ENCODE data around the gene WDR7.

Gene WDR7

DNA sequence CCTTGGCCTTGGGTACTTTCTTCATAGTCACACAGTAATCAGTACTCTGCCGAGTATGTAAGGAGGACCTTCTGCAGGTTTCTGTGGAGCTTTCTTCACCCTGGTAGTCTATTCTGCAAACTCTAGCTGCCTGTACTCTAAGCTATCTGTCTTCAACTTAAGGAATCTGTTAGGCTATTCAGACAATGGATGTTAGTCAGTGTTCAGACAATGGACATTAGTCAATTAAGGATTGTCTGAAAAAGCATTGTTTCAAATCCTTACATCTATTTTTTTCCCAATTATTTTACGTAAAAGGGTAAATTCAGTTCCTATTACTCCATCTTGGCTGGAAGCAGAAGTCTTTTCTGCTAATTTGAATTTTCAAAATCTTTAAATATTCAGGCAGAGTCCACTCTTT lies 75.7 kb downstream of the WDR7 start:
- Histone ChIP-seq H3K4me1 (ENCODE audit: insufficient read depth, low read length) (no peaks in the 10 kb centered on the region), H3K36me3 (ENCODE audit: insufficient read depth, low read length) (no peaks in the 10 kb centered on the region), H3K9ac (ENCODE audit: low read length) (no peak overlapping the region), H3K27me3 (ENCODE audit: control insufficient read depth in 1 of 2, insufficient read depth in 2 of 2, low read length in 2 of 2) (no peaks in the 10 kb centered on the region), H3K9me3 (ENCODE audit: low read length) (no peaks in the 10 kb centered on the region), H3K4me3 (ENCODE audit: low read depth in 1 of 2, low read length in 2 of 2) (no peak overlapping the region), H3K27ac (ENCODE audit: low read depth, low read length) (no peak overlapping the region)

DNA sequence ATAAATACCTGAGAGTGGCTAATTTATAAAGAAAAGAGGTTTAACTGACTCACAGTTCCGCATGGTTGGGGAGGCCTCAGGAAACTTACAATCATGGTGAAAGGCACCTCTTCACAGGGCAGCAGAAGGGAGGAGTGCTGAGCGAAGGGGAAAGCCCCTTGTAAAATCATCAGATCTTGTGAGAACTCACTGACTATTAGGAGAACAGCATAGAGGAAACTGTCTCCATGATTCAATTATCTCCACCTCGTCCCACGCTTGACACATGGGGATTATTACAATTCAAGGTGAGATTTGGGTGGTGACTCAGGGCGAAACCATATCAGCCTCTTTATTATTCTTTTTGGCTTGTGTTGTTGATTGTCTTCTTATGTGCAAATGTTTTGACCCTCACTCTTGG lies 76.2 kb downstream of the WDR7 start:
- Histone ChIP-seq H3K4me1 (ENCODE audit: insufficient read depth, low read length) (no peaks in the 10 kb centered on the region), H3K4me3 (ENCODE audit: low read depth in 1 of 2, low read length in 2 of 2) (no peak overlapping the region), H3K27me3 (ENCODE audit: control insufficient read depth in 1 of 2, insufficient read depth in 2 of 2, low read length in 2 of 2) (no peaks in the 10 kb centered on the region), H3K27ac (ENCODE audit: low read depth, low read length) (no peak overlapping the region), H3K9ac (ENCODE audit: low read length) (no peak overlapping the region), H3K9me3 (ENCODE audit: low read length) (no peaks in the 10 kb centered on the region), H3K36me3 (ENCODE audit: insufficient read depth, low read length) (no peaks in the 10 kb centered on the region)

DNA sequence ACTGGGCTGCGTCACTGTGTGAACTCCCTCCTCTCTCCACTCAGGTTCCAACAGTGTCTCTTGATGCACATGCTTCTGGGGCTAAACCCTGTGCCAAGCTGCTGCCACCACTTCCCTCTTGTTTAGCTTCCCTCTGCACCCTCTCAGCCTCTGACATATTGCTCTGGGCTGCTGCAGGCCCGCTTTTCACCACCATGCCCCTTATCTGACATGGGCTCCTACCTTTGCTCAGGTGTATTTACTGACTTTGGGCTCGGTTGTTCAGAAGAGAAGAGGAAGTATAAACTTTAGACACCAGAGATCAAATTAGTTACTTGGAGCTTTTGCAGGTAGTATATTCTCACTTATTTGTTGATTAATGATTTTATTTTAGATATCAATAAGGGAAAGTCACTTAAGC lies 77.6 kb downstream of the WDR7 start:
- Histone ChIP-seq H3K9me3 (ENCODE audit: low read length) (no peaks in the 10 kb centered on the region), H3K27ac (ENCODE audit: low read depth, low read length) (no peak overlapping the region), H3K9ac (ENCODE audit: low read length) (no peak overlapping the region), H3K27me3 (ENCODE audit: control insufficient read depth in 1 of 2, insufficient read depth in 2 of 2, low read length in 2 of 2) (no peaks in the 10 kb centered on the region), H3K36me3 (ENCODE audit: insufficient read depth, low read length) (no peaks in the 10 kb centered on the region), H3K4me3 (ENCODE audit: low read depth in 1 of 2, low read length in 2 of 2) (no peak overlapping the region), H3K4me1 (ENCODE audit: insufficient read depth, low read length) (no peaks in the 10 kb centered on the region)

DNA sequence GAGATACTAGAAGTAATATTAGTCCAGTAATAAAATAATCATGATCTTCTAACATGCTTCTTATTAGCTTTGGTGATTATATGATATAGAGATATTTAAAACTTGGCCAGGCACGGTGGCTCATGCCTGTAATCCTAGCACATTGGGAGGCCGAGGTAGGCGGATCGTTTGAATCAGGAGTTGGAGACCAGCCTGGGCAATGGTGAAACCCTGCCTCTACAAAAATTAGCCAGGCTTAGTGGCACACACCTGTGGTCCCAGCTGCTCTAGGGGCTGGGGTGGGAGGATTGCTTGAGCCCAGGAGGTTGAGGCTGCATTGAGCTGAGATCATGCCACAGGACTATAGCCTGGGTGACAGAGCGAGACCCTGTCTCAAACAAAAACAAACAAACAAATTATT lies 87.0 kb downstream of the WDR7 start:
- Histone ChIP-seq H3K9me3 (ENCODE audit: low read length) (no peaks in the 10 kb centered on the region), H3K36me3 (ENCODE audit: insufficient read depth, low read length) (peaks cover 3% of the 10 kb centered on the region), H3K27me3 (ENCODE audit: control insufficient read depth in 1 of 2, insufficient read depth in 2 of 2, low read length in 2 of 2) (no peaks in the 10 kb centered on the region), H3K9ac (ENCODE audit: low read length) (no peak overlapping the region), H3K27ac (ENCODE audit: low read depth, low read length) (no peak overlapping the region), H3K4me3 (ENCODE audit: low read depth in 1 of 2, low read length in 2 of 2) (no peak overlapping the region), H3K4me1 (ENCODE audit: insufficient read depth, low read length) (no peaks in the 10 kb centered on the region)

DNA sequence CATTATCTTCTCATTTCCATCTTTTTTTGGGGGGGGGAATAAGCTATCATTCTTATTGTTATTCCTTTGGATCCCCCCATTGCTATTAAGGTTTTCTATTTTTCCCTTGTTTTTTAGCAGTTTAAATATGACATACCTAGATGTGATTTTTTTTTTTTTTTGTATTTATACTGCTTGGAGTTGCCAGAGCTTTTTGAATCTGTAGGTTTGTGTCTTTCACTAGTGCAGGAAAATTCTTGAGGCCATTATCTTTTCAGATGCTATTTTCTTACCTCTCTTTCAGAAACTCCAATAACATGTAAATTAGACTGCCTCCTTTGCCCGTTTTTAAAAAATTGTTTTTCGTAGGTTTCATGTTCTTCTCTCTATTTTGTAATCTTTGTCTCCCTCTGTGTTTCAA lies 88.6 kb downstream of the WDR7 start:
- Histone ChIP-seq H3K27me3 (ENCODE audit: control insufficient read depth in 1 of 2, insufficient read depth in 2 of 2, low read length in 2 of 2) (no peaks in the 10 kb centered on the region), H3K9ac (ENCODE audit: low read length) (no peak overlapping the region), H3K36me3 (ENCODE audit: insufficient read depth, low read length) (peaks cover 3% of the 10 kb centered on the region), H3K4me3 (ENCODE audit: low read depth in 1 of 2, low read length in 2 of 2) (no peak overlapping the region), H3K4me1 (ENCODE audit: insufficient read depth, low read length) (no peaks in the 10 kb centered on the region), H3K9me3 (ENCODE audit: low read length) (no peaks in the 10 kb centered on the region), H3K27ac (ENCODE audit: low read depth, low read length) (no peak overlapping the region)

DNA sequence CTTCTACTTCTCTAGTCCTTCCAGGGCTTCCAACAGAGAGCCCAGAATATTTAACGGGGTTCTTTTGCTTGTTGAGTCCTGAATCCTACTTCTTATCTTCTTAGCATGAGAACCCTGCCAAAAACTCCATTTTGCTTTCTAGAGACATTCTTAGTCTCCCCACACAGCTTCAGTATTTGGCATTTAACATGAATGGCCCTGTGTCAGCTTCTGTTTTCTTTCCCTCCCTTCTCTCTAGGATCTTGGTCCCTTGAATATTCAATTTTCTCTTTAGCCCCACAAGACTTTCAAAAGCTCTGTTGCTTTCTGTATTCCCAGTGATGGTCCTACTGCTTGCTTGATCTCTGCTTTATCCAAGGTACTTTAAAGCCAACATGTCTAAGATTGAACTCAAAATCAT lies 89.5 kb downstream of the WDR7 start:
- peaks cover 5% of the 10 kb centered on the region for H3K4me1 ChIP-seq (ENCODE audit: insufficient read depth, low read length)

DNA sequence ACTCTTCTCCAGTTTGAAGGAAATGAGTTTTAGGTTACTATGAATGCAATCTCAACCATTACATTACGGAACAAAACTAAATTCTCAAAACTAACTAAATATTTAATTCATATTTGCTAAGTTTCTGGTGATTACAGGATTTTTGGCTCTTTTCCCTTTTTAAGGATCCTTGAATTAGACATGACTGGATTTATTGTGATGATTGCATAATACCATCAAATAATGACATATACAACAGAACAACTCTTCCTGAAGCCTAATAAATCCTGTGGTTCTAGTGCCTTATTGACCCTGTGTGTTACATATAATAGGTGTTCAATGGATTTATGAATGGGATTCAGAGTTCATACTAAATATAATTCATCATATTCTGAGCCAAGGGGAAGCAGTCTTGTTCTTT lies 90.5 kb downstream of the WDR7 start:
- Histone ChIP-seq H3K4me1 (ENCODE audit: insufficient read depth, low read length) (peaks cover 5% of the 10 kb centered on the region), H3K9ac (ENCODE audit: low read length) (no peak overlapping the region), H3K27ac (ENCODE audit: low read depth, low read length) (no peak overlapping the region), H3K4me3 (ENCODE audit: low read depth in 1 of 2, low read length in 2 of 2) (no peak overlapping the region), H3K36me3 (ENCODE audit: insufficient read depth, low read length) (no peaks in the 10 kb centered on the region), H3K9me3 (ENCODE audit: low read length) (no peaks in the 10 kb centered on the region), H3K27me3 (ENCODE audit: control insufficient read depth in 1 of 2, insufficient read depth in 2 of 2, low read length in 2 of 2) (no peaks in the 10 kb centered on the region)

More for the DNA sequence above, 89.5 kb downstream of the WDR7 start:
- H3K27ac ChIP-seq (ENCODE audit: low read depth, low read length): no peak overlapping the region
- H3K9me3 ChIP-seq (ENCODE audit: low read length): no peaks in the 10 kb centered on the region
- no peaks in the 10 kb centered on the region for H3K27me3 ChIP-seq (ENCODE audit: control insufficient read depth in 1 of 2, insufficient read depth in 2 of 2, low read length in 2 of 2)
- peaks cover 2% of the 10 kb centered on the region for H3K36me3 ChIP-seq (ENCODE audit: insufficient read depth, low read length)
- H3K9ac ChIP-seq (ENCODE audit: low read length): no peak overlapping the region
- H3K4me3 ChIP-seq (ENCODE audit: low read depth in 1 of 2, low read length in 2 of 2): no peak overlapping the region

DNA sequence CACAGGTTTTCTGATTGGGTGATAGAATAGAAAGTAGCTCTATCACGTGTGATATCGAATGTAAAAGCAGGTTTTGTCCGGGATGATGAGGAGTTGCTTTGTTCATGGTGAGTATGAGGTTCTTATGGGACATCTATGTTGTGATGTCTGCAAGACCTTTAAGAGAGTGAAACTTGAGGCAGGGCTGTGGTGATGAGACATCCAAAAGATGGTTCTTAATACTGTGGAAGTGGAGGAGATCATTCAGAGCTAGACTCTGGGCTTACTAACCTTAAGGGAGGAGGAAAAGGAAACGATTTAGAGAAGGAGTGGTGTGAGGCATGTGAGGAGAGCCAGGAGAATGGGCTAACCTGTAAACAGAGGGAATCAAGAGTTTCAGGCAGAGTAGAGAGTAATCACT lies 92.0 kb downstream of the WDR7 start:
- Histone ChIP-seq H3K9ac (ENCODE audit: low read length) (no peak overlapping the region), H3K27me3 (ENCODE audit: control insufficient read depth in 1 of 2, insufficient read depth in 2 of 2, low read length in 2 of 2) (no peaks in the 10 kb centered on the region), H3K4me3 (ENCODE audit: low read depth in 1 of 2, low read length in 2 of 2) (no peak overlapping the region), H3K9me3 (ENCODE audit: low read length) (no peaks in the 10 kb centered on the region), H3K27ac (ENCODE audit: low read depth, low read length) (no peak overlapping the region), H3K36me3 (ENCODE audit: insufficient read depth, low read length) (no peaks in the 10 kb centered on the region), H3K4me1 (ENCODE audit: insufficient read depth, low read length) (peaks cover 5% of the 10 kb centered on the region)

DNA sequence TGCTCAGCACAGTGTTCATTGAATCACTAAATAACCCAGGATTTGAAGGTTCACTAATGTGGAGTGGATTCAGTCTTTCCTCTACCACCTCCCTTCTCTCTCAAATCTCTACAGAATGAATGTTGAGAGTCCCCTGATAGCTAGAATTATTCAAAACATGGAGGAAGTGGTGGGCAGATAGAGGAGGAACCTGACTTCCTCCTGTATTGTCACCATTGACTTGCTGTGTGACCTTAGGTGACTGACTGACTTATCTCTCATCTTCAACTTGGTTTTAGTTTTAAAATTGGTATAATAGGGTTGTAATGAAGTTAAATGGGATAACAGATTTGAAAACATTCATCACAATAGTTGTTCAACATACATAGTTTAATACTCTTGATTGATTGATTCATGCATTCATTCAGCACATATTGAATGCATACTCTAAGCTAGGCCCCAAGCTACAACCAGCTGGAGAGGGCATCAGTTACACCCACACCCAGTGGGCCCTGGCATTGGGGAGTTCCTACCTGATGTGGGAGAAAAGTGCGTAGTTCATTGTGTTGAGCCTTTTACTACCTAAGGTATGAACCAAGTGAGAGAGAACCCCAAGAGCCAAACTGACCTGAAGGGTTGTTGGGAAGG lies 96.0 kb downstream of the WDR7 start:
- H3K9ac ChIP-seq (ENCODE audit: low read length): no peak overlapping the region
- H3K36me3 ChIP-seq (ENCODE audit: insufficient read depth, low read length): no peaks in the 10 kb centered on the region
- no peaks in the 10 kb centered on the region for H3K27me3 ChIP-seq (ENCODE audit: control insufficient read depth in 1 of 2, insufficient read depth in 2 of 2, low read length in 2 of 2)
- H3K4me3 ChIP-seq (ENCODE audit: low read depth in 1 of 2, low read length in 2 of 2): no peak overlapping the region
- no peaks in the 10 kb centered on the region for H3K9me3 ChIP-seq (ENCODE audit: low read length)
- no peak overlapping the region for H3K27ac ChIP-seq (ENCODE audit: low read depth, low read length)
- H3K4me1 ChIP-seq (ENCODE audit: insufficient read depth, low read length): peaks cover 5% of the 10 kb centered on the region

DNA sequence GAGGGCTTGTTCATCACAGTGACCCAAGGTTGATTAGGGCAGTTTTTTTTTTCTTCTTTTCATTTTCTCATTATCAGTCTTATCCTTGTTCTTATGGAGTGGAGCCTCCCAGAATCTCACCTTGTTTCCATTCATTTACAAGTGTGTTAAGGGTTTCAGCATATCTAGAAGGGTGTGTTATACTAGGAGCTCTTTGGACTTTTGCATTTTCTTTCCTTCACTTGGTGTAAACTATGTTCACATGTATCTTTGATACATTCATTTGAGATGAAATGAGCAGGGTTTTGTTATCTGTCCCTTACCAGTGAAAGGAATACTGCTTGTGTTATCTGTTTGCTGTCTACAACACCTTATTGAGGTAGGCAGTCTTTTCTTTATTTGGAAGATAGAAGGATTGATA lies 96.7 kb downstream of the WDR7 start:
- Histone ChIP-seq H3K9me3 (ENCODE audit: low read length) (no peaks in the 10 kb centered on the region), H3K9ac (ENCODE audit: low read length) (no peak overlapping the region), H3K36me3 (ENCODE audit: insufficient read depth, low read length) (no peaks in the 10 kb centered on the region), H3K4me3 (ENCODE audit: low read depth in 1 of 2, low read length in 2 of 2) (no peak overlapping the region), H3K4me1 (ENCODE audit: insufficient read depth, low read length) (peaks cover 5% of the 10 kb centered on the region), H3K27ac (ENCODE audit: low read depth, low read length) (no peak overlapping the region), H3K27me3 (ENCODE audit: control insufficient read depth in 1 of 2, insufficient read depth in 2 of 2, low read length in 2 of 2) (no peaks in the 10 kb centered on the region)

DNA sequence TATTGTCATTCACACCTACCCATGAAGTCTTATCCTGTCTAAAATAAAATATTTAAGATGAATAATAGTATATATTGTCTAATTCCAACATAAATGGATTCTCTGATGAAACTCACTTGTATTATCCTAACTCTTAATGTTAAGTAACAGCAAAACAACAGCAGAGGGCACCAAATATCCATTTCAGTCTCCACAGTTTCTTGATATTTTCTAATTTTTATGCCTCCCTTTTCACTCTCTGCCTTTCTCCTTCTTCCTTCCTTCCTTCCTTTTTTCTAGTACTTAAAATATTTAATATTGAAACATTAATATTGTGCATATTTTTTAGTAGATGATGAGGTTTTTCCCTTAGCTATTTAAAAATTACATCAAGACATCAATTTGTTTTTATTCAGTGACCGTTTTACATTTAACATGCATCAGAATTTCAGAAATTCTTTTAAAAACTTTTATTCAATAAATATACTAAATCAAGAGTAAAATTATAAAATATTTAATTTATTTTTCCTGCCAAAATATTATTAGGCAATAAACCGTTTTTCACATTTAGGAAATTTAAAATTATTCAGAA lies 97.6 kb downstream of the WDR7 start:
- Histone ChIP-seq H3K4me3 (ENCODE audit: low read depth in 1 of 2, low read length in 2 of 2) (no peak overlapping the region), H3K9me3 (ENCODE audit: low read length) (no peaks in the 10 kb centered on the region), H3K27me3 (ENCODE audit: control insufficient read depth in 1 of 2, insufficient read depth in 2 of 2, low read length in 2 of 2) (no peaks in the 10 kb centered on the region), H3K9ac (ENCODE audit: low read length) (no peak overlapping the region), H3K36me3 (ENCODE audit: insufficient read depth, low read length) (no peaks in the 10 kb centered on the region), H3K4me1 (ENCODE audit: insufficient read depth, low read length) (peaks cover 5% of the 10 kb centered on the region), H3K27ac (ENCODE audit: low read depth, low read length) (no peak overlapping the region)

DNA sequence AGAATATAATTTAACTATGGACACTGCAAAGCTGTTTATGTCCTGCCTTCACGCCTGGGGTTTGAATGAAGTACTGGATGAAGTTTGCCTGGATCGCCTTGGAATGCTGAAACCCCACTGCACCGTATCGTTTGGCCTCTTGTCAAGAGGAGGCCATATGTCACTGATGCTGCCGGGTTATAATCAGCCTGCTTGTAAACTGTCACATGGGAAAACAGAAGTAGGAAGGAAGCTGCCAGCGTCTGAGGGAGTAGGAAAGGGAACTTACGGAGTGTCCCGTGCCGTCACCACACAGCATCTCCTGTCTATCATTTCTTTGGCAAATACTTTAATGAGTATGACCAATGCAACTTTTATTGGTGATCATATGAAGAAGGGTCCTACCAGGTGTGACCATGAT lies 105.8 kb downstream of the WDR7 start:
- Histone ChIP-seq H3K36me3 (ENCODE audit: insufficient read depth, low read length) (peaks cover 12% of the 10 kb centered on the region), H3K27ac (ENCODE audit: low read depth, low read length) (no peak overlapping the region), H3K9me3 (ENCODE audit: low read length) (no peaks in the 10 kb centered on the region), H3K9ac (ENCODE audit: low read length) (no peak overlapping the region), H3K27me3 (ENCODE audit: control insufficient read depth in 1 of 2, insufficient read depth in 2 of 2, low read length in 2 of 2) (no peaks in the 10 kb centered on the region), H3K4me3 (ENCODE audit: low read depth in 1 of 2, low read length in 2 of 2) (no peak overlapping the region), H3K4me1 (ENCODE audit: insufficient read depth, low read length) (no peaks in the 10 kb centered on the region)

Measured in muscle layer of colon (tissue), 2 donors.